LNCaP clone FGC (cell line): ENCODE measurements around the gene MAP4.

Experiments
- DNase-seq: peaks from one replicate; pipeline ENCODE4 v3.0.0-alpha.2; 2011; ENCODE audit warnings: low read depth
- H3K4me3 ChIP-seq: 2 replicates; pipeline ENCODE4 v1.5.1; 2011; ENCODE audit warnings: mild to moderate bottlenecking, low read depth, low read length, control low read depth
- TF ChIP-seq, protein P1 (sequence below): IDR thresholded peaks from 2 replicates; pipeline ENCODE4 v1.5.1; 2012; ENCODE audit warnings: mild to moderate bottlenecking; ENCODE audit not compliant: control insufficient read depth, insufficient read depth; ENCODE audit errors: extremely low read depth

Gene MAP4

DNA sequence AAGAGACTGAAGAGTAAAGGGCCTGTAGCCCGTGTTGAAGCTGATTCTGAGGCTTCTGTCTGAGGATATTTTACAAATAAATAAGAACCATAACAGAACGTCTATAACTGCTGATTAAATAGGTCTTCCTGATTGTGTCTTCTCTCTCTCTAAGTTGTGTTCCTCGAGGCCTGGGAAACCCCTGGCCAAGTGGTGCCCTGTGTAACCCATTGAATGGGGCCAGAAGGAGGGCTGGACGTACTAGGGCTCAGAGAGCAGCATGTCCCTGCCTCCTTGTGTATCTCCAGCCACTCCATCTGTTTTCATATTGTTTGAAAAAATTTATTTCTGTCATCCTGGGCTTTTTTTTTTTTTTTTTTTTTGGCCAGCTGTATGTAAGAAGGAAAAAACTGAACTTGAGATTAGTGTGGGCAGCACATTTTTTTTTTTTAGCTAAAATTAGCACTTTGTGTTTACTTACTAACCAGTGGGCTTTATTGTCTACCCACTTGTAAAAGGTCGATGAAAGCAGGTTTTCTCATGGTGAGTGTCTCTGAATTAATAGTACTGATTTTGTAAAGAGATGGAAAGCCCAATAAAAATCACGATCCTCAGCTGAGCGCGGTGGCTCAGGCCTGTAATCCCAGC, 202.6 kb downstream of the MAP4 start:
- no peak for DNase-seq
- TF ChIP-seq, protein P1, sequence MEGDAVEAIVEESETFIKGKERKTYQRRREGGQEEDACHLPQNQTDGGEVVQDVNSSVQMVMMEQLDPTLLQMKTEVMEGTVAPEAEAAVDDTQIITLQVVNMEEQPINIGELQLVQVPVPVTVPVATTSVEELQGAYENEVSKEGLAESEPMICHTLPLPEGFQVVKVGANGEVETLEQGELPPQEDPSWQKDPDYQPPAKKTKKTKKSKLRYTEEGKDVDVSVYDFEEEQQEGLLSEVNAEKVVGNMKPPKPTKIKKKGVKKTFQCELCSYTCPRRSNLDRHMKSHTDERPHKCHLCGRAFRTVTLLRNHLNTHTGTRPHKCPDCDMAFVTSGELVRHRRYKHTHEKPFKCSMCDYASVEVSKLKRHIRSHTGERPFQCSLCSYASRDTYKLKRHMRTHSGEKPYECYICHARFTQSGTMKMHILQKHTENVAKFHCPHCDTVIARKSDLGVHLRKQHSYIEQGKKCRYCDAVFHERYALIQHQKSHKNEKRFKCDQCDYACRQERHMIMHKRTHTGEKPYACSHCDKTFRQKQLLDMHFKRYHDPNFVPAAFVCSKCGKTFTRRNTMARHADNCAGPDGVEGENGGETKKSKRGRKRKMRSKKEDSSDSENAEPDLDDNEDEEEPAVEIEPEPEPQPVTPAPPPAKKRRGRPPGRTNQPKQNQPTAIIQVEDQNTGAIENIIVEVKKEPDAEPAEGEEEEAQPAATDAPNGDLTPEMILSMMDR: no peak
- H3K4me3 ChIP-seq: no peak overlapping the region

DNA sequence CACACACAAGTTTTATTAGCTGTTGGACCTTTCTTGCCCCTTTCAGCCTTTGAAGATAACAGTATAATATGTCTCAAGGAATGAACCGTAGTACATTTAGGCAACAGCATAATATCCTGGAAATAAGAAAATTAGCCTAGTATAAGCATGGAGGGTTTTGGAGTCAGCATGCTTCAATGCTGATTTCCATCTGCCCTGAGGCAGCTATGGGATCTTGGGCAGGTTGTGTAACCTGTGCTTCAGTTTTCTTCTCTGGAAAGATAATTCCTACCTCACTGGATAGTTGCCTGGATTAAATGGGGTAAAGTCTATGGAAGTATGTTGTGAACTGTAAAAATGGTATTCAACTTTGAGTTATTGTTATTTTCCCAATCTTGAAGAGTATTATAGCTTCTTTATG, 211.6 kb downstream of the MAP4 start:
- DNase-seq: no peak
- H3K4me3 ChIP-seq: peak overlapping the region; percentile 90

DNA sequence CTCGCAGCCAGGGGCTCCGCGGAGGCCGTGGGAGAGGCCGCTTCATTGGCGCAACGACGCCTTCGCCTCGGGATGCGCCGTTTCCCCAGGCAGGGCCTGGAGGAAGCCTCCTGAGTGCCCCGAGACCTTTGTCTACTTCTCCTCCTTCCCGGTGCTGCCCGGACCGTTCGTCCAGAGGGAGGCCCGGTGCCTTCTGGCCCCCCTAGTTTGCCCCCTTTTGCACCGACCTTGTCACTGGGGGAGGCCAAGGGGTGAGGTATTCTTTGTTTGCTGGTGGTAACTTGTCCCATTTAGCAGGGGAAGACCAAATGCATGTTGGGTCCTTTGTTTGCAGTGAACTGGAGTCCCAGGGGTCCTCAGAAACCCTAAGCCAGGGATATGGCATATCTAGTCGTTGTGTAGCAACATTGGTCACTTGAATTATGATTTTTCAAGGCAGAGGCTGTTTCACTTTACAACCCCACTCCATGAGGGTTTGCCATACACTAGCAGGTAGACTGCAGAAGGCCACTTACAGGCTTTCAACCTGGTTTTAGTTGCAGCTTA, 212.7 kb downstream of the MAP4 start:
- TF ChIP-seq, protein P1: no peak
- DNase-seq: no peak
- peak overlapping the region; percentile 90 for H3K4me3 ChIP-seq

More for the DNA sequence above, 211.6 kb downstream of the MAP4 start:
- TF ChIP-seq, protein P1: no peak

DNA sequence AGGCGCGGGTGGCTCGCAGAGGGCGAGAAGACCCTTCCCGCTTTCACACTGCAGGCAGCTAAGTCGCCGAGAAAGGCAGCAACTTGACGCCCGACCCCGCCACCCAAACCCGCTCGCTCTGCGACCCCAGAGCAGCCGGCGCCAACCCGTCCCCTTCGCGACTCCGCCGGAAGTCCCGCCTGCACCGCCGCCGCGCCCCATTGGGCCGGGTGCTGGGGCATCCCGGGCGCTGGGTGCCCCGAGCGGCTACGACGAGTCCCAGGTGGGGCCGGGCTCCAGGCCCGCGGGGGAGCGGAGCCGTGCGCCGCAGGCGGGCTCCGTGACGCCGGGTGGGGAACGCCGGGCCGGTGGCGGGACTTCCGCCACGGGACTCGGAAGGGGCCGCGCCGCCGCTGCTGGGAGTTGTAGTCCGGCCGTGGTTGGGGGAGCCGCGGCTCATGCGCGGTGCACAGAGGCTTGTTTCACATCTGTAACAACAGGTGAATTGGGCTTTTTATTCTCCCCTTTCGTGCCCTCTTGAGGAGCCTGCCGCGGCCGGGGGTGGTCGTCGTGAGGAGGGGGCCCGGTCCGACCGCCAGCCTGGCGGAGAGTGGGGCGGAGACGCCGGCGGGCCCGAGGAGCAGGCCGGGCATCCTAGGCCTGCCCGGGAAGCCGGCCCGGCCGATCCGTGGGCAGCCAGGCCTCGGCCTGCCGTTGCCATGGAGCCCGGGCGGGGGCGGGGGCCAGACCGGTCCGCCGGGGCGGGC, 213.3 kb downstream of the MAP4 start, which contains the start of gene DHX30:
DHX30 (plus strand) TSS at position 405 of the 746 bp plus-strand sequence. CDS start 7,546 bp downstream, outside the sequence.
- H3K4me3 ChIP-seq: peak within 1 kb of the TSS; percentile 90
- TF ChIP-seq, protein P1: no peak
- DNase-seq: no peak
